Activated CD8-positive, alpha-beta T cell treated with anti-CD3 and anti-CD28 coated beads, Interleukin-2, amount 10 ng/mL, durations not matched to agents 7 days and 5 days (primary cell): ENCODE data around the gene SLC22A7. TPM values are rescaled to one million over a fixed set of nuclear protein-coding genes. Genes with fewer than 3 reads are reported as not detected.
A peak's percentile ranks its signal among the peaks of the same experiment; 100 is the strongest.

Experiments
- ATAC-seq: fragments of 150-1000 bp; cut with Tn5 transposase; one replicate; pipeline ENCODE4 v1.10.0; 2021; ENCODE audit warnings: moderate library complexity
- CTCF ChIA-PET: fragments of 350-600 bp; sonication (Branson Sonifier 250); formaldehyde crosslinking; loops from one replicate; lab custom pipeline; 2021; ENCODE audit warnings: antibody characterized with exemption; lab: Charles Lee
- POLR2A ChIA-PET: fragments of 350-600 bp; sonication (Branson Sonifier 250); formaldehyde crosslinking; loops from one replicate; lab custom pipeline; 2021; ENCODE audit warnings: antibody characterized with exemption; lab: Charles Lee
- DNase-seq: peaks from one replicate; pipeline ENCODE4 v3.0.0-alpha.2; 2020
- H3K27ac Mint-ChIP-seq: one replicate; pipeline ENCODE4 v1.8.0; 2021; ENCODE audit warnings: mild to moderate bottlenecking, mixed read lengths
- H3K27me3 Mint-ChIP-seq: one replicate; pipeline ENCODE4 v1.8.0; 2021; ENCODE audit warnings: low read depth, mixed read lengths
- H3K36me3 Mint-ChIP-seq: one replicate; pipeline ENCODE4 v1.8.0; 2021; ENCODE audit warnings: low read depth, mixed read lengths
- H3K4me1 Mint-ChIP-seq: one replicate; pipeline ENCODE4 v1.8.0; 2021; ENCODE audit warnings: low read depth, mixed read lengths
- H3K4me3 Mint-ChIP-seq: one replicate; pipeline ENCODE4 v1.8.0; 2021; ENCODE audit warnings: mild to moderate bottlenecking, mixed read lengths
- H3K9me3 Mint-ChIP-seq: one replicate; pipeline ENCODE4 v1.8.0; 2022; ENCODE audit warnings: mixed read lengths; ENCODE audit not compliant: insufficient read depth
- total RNA-seq, 2 experiments: library from RNA; stranded (reverse); gene quantifications; one replicate each; pipeline ENCODE4 v1.2.3, GENCODE V29; 2021

SLC22A7 gene, protein sequence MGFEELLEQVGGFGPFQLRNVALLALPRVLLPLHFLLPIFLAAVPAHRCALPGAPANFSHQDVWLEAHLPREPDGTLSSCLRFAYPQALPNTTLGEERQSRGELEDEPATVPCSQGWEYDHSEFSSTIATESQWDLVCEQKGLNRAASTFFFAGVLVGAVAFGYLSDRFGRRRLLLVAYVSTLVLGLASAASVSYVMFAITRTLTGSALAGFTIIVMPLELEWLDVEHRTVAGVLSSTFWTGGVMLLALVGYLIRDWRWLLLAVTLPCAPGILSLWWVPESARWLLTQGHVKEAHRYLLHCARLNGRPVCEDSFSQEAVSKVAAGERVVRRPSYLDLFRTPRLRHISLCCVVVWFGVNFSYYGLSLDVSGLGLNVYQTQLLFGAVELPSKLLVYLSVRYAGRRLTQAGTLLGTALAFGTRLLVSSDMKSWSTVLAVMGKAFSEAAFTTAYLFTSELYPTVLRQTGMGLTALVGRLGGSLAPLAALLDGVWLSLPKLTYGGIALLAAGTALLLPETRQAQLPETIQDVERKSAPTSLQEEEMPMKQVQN
- total RNA-seq, result not detected

GRCh38 chr6:43297644-43298564 is at the start of gene SLC22A7:
Gene SLC22A7 (plus strand): TSS chr6:43298260. CDS start chr6:43298359, 99 bp downstream.
- no peaks in the 10 kb centered on the region for H3K4me1 Mint-ChIP-seq
- H3K9me3 Mint-ChIP-seq, result no peaks in the 10 kb centered on the region
- ATAC-seq, result no peak
- no peak within 1 kb of the TSS for H3K4me3 Mint-ChIP-seq
- DNase-seq, result no peak
- H3K27ac Mint-ChIP-seq, result no peak within 1 kb of the TSS
- H3K36me3 Mint-ChIP-seq, result no peaks in the 10 kb centered on the region
- POLR2A ChIA-PET, result interaction anchor here (1.2 kb wide), 1 partner anchor 205 kb away, joined by 3 read pairs; no protein-coding TSS in a partner anchor
- CTCF ChIA-PET, result interaction anchor here (1.1 to 2.5 kb wide), 3 partner anchors 10 to 154 kb away, joined by 3 to 14 read pairs (median 3); partner anchors contain the start of gene CRIP3
- H3K27me3 Mint-ChIP-seq, result peaks cover 14% of the 10 kb centered on the region

- peaks cover 40% of the 10 kb centered on the region for H3K27me3 Mint-ChIP-seq
- POLR2A ChIA-PET, result interaction anchor here (1.3 kb wide), 1 partner anchor 229 kb away, joined by 5 read pairs; the partner anchor contains the start of gene TJAP1
Measured at GRCh38 chr6:43248791-43249190, 49.3 kb upstream of the SLC22A7 start.

DNA sequence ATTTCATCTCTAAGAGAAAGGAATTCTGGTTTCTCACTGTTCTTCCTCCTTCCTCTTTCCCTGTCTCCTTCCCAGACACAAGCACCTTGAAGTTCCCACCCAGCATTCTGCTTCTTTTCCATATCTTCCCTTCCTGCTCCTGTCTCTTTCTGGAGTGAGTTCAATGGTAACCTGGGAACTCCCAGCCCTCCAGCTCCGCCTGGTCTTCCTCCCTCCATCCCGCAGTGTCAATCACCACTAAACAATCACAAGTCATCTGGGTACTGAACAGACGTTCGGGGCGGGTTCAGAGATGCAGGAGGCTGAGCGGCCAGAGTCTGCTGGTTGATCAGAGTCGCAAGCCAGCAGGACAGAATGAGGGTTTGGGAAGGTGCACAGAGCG is 47.1 kb upstream of the SLC22A7 start:
- H3K36me3 Mint-ChIP-seq, result no peaks in the 10 kb centered on the region
- no peak overlapping the region for H3K4me3 Mint-ChIP-seq
- no peaks in the 10 kb centered on the region for H3K9me3 Mint-ChIP-seq
- H3K4me1 Mint-ChIP-seq, result peaks cover 31% of the 10 kb centered on the region
- DNase-seq (no peak), ATAC-seq (no peak)
- H3K27me3 Mint-ChIP-seq, result peaks cover 40% of the 10 kb centered on the region
- ChIA-PET POLR2A (no interaction called here), CTCF (interaction anchor here (1.1 to 3.9 kb wide), 2 partner anchors 22 to 147 kb away, joined by 3 to 20 read pairs; partner anchors contain the start of gene DNPH1)
- no peak overlapping the region for H3K27ac Mint-ChIP-seq

More at GRCh38 chr6:43248791-43249190, 49.3 kb upstream of the SLC22A7 start:
- Mint-ChIP-seq H3K36me3 (no peaks in the 10 kb centered on the region), H3K9me3 (no peaks in the 10 kb centered on the region), H3K4me3 (no peak overlapping the region), H3K27ac (no peak overlapping the region), H3K4me1 (peaks cover 31% of the 10 kb centered on the region)
- DNase-seq, result no peak
- CTCF ChIA-PET, result interaction anchor here (1.6 kb wide), 1 partner anchor 15 kb away, joined by 3 read pairs; no protein-coding TSS in a partner anchor
- no peak for ATAC-seq

DNA sequence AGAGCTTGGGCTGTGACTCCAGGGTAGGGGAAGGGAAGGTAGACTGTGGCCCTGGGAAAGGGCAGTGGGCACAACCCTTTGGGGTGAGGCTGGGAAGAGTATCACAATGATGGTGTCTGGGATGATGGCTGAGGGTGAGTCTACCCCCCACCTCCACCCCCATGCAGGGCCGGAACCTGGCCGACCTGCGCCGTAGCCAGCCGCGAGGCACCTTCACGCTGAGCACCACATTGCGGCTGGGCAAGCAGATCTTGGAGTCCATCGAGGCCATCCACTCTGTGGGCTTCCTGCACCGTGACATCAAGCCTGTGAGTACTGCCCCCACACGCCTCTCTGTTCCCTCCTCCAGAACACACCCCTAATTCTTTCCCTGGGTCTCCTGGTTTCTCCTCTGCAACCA is 44.7 kb upstream of the SLC22A7 start:
- no peaks in the 10 kb centered on the region for H3K36me3 Mint-ChIP-seq

GRCh38 chr6:43254138-43254817 is 43.8 kb upstream of the SLC22A7 start:
- Mint-ChIP-seq H3K27me3 (peaks cover 28% of the 10 kb centered on the region), H3K9me3 (no peaks in the 10 kb centered on the region), H3K36me3 (no peaks in the 10 kb centered on the region), H3K4me3 (no peak overlapping the region), H3K27ac (no peak overlapping the region), H3K4me1 (peaks cover 13% of the 10 kb centered on the region)
- peak; percentile 48 for ATAC-seq
- CTCF ChIA-PET, result interaction anchor here (0.8 to 3.9 kb wide), 2 partner anchors 25 to 54 kb away, joined by 3 to 20 read pairs; partner anchors contain the start of genes CRIP3 and DNPH1
- POLR2A ChIA-PET, result no interaction called here
- DNase-seq, result no peak

More for the DNA sequence above, 44.7 kb upstream of the SLC22A7 start:
- H3K4me1 Mint-ChIP-seq, result peaks cover 13% of the 10 kb centered on the region
- H3K9me3 Mint-ChIP-seq, result no peaks in the 10 kb centered on the region
- ChIA-PET CTCF (interaction anchor here (0.8 to 3.9 kb wide), 3 partner anchors 10 to 24 kb away, joined by 3 to 20 read pairs (median 3); partner anchors contain the start of gene DNPH1), POLR2A (interaction anchor here (0.5 to 0.7 kb wide), 2 partner anchors 90 to 284 kb away, joined by 3 read pairs; no protein-coding TSS in a partner anchor)
- H3K27ac Mint-ChIP-seq, result no peak overlapping the region
- DNase-seq (no peak), ATAC-seq (no peak)
- peaks cover 30% of the 10 kb centered on the region for H3K27me3 Mint-ChIP-seq
- no peak overlapping the region for H3K4me3 Mint-ChIP-seq

GRCh38 chr6:43254846-43255245 is 43.2 kb upstream of the SLC22A7 start:
- CTCF ChIA-PET, result interaction anchor here (1.0 kb wide), 1 partner anchor 9 kb away, joined by 3 read pairs; no protein-coding TSS in a partner anchor

GRCh38 chr6:43255408-43256054 is 42.5 kb upstream of the SLC22A7 start:
- peaks cover 13% of the 10 kb centered on the region for H3K4me1 Mint-ChIP-seq
- ATAC-seq, result no peak
- peaks cover 24% of the 10 kb centered on the region for H3K27me3 Mint-ChIP-seq
- no peak overlapping the region for H3K27ac Mint-ChIP-seq
- H3K4me3 Mint-ChIP-seq, result no peak overlapping the region
- H3K36me3 Mint-ChIP-seq, result no peaks in the 10 kb centered on the region
- POLR2A ChIA-PET, result no interaction called here
- no peaks in the 10 kb centered on the region for H3K9me3 Mint-ChIP-seq
- CTCF ChIA-PET, result interaction anchor here (0.7 to 1.0 kb wide), 2 partner anchors 8 to 142 kb away, joined by 3 read pairs; no protein-coding TSS in a partner anchor
- DNase-seq, result no peak

More at GRCh38 chr6:43254846-43255245, 43.2 kb upstream of the SLC22A7 start:
- no peaks in the 10 kb centered on the region for H3K36me3 Mint-ChIP-seq
- ATAC-seq (no peak), DNase-seq (no peak)
- H3K9me3 Mint-ChIP-seq, result no peaks in the 10 kb centered on the region
- H3K27me3 Mint-ChIP-seq, result peaks cover 27% of the 10 kb centered on the region
- H3K4me1 Mint-ChIP-seq, result peaks cover 13% of the 10 kb centered on the region
- H3K27ac Mint-ChIP-seq, result no peak overlapping the region
- H3K4me3 Mint-ChIP-seq, result no peak overlapping the region
- POLR2A ChIA-PET, result no interaction called here

- CTCF ChIA-PET, result no interaction called here
- H3K27ac Mint-ChIP-seq, result no peak overlapping the region
- ATAC-seq (no peak), DNase-seq (no peak)
- POLR2A ChIA-PET, result interaction anchor here (0.5 kb wide), 1 partner anchor 170 kb away, joined by 3 read pairs; no protein-coding TSS in a partner anchor
- no peak overlapping the region for H3K4me3 Mint-ChIP-seq
- H3K4me1 Mint-ChIP-seq, result peaks cover under 1% of the 10 kb centered on the region
- H3K9me3 Mint-ChIP-seq, result no peaks in the 10 kb centered on the region
- H3K36me3 Mint-ChIP-seq, result no peaks in the 10 kb centered on the region
- peaks cover 12% of the 10 kb centered on the region for H3K27me3 Mint-ChIP-seq
Measured at GRCh38 chr6:43256670-43257366, 41.2 kb upstream of the SLC22A7 start.

GRCh38 chr6:43257367-43258145 is 40.5 kb upstream of the SLC22A7 start:
- Mint-ChIP-seq H3K9me3 (no peaks in the 10 kb centered on the region), H3K27ac (no peak overlapping the region), H3K4me1 (no peaks in the 10 kb centered on the region), H3K36me3 (no peaks in the 10 kb centered on the region), H3K4me3 (no peak overlapping the region), H3K27me3 (peaks cover 7% of the 10 kb centered on the region)
- no peak for ATAC-seq
- POLR2A ChIA-PET, result interaction anchor here (0.5 kb wide), 1 partner anchor 169 kb away, joined by 3 read pairs; no protein-coding TSS in a partner anchor
- no peak for DNase-seq
- CTCF ChIA-PET, result no interaction called here
